Left ventricle myocardium inferior (tissue), 1 donor: ENCODE data around the gene GPC3. TPM values are rescaled to one million over a fixed set of nuclear protein-coding genes. Genes with fewer than 3 reads are reported as not detected.

Source experiments
- DNase-seq: peaks from one replicate; pipeline ENCODE4 v3.0.0-alpha.2; 2020
- H3K27ac ChIP-seq: fragments of 200-600 bp; replicated peaks from 2 replicates; pipeline ENCODE4 v1.8.0; 2021
- H3K27me3 ChIP-seq: fragments of 200-600 bp; 2 replicates; pipeline ENCODE4 v1.8.0; 2021; ENCODE audit warnings: low read depth
- H3K36me3 ChIP-seq: fragments of 200-600 bp; 2 replicates; pipeline ENCODE4 v1.8.0; 2021
- H3K4me1 ChIP-seq: fragments of 200-600 bp; 2 replicates; pipeline ENCODE4 v1.8.0; 2021
- H3K4me3 ChIP-seq: fragments of 200-600 bp; 2 replicates; pipeline ENCODE4 v1.8.0; 2021; ENCODE audit warnings: mild to moderate bottlenecking, moderate library complexity
- H3K9me3 ChIP-seq: fragments of 200-600 bp; replicated peaks from 2 replicates; pipeline ENCODE4 v1.8.0; 2021
- CTCF ChIP-seq: fragments of 200-600 bp; IDR thresholded peaks from 2 replicates; pipeline ENCODE4 v1.8.0; 2021; ENCODE audit warnings: antibody characterized with exemption, mild to moderate bottlenecking, borderline replicate concordance
- intact Hi-C: fragments of 100-400 bp; cut with micrococcal nuclease; formaldehyde crosslinking; loops from one replicate; pipeline ENCODE4 v1.11.0; 2022
- total RNA-seq: library from RNA; stranded (reverse); fragmentation: NEBNext Ultra II Directional; extraction: Animal tissue kit (Norgen Biotek cat#: 25700); gene quantifications from one replicate; pipeline ENCODE4 v1.2.1, GENCODE V29; 2021
- donor health status: DM: no; HTN: yes; CAD: no; lungs with severe emphysema.

Gene GPC3
- total RNA-seq, 1 donor from 2014 or later, result 5.4 TPM

GRCh38 chrX:133579631-133580030, 405.8 kb downstream of the GPC3 start:
- Histone ChIP-seq H3K27ac (no peak overlapping the region), H3K4me1 (no peaks in the 10 kb centered on the region), H3K27me3 (no peaks in the 10 kb centered on the region), H3K4me3 (no peak overlapping the region), H3K36me3 (no peaks in the 10 kb centered on the region), H3K9me3 (no peaks in the 10 kb centered on the region)
- no peak for TF ChIP-seq CTCF
- DNase-seq, result no peak
- intact Hi-C loops, result no loop called here

DNA sequence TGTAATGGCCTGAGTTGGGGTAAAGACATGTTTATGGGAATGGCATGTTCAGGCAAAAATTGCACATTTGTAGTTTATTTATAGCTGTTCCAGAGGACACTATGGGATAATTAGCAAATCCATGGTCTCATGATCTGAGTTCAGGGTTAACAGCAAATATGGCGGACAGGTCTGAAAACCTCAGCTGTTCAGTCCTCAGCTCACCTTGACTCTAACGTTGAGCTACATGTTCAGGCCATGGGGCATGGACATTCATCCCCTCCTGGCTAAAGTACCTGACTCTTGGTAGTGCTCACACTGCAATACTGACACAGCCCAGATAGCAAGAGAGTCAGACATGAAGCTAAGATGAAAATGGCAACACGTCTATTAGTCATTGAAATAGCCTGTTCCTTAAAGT, 408.5 kb downstream of the GPC3 start:
- intact Hi-C loops, result no loop called here
- no peak for TF ChIP-seq CTCF
- H3K4me1 ChIP-seq, result no peaks in the 10 kb centered on the region
- no peak overlapping the region for H3K4me3 ChIP-seq
- H3K27ac ChIP-seq, result no peak overlapping the region
- DNase-seq, result no peak
- peaks cover 9% of the 10 kb centered on the region for H3K9me3 ChIP-seq
- H3K36me3 ChIP-seq, result no peaks in the 10 kb centered on the region
- H3K27me3 ChIP-seq, result no peaks in the 10 kb centered on the region

DNA sequence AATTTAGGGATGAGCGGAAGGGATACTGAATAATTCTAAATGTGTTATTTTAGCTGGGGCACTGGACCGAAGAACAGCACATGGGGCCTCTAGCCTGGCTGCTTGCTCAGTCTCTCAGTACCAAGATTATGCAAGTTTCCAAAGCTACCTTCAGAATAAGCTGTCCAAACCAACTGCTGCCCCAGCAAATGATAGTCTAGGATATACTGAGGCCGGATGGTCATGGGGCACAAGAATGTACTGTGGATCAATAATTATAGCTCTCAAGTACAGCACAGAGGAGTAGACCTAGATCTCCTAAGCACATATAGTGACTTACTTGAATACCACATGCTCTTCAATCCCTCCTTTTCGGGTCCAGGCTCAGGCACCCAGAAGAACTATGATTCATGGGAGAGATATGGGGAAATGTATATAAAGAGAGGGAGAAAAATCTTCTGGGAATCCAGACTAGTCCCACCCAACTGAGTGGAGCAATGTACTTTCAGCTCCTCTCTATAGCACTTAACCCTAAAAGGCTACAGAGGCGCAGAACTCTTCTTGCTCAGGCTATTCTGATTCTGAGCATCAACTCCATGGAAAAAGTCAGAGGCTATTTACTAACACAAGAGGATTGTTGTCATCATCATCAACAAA, 409.8 kb downstream of the GPC3 start:
- no peaks in the 10 kb centered on the region for H3K4me1 ChIP-seq
- no peak overlapping the region for H3K4me3 ChIP-seq
- intact Hi-C loops, result no loop called here
- H3K36me3 ChIP-seq, result no peaks in the 10 kb centered on the region
- no peak overlapping the region for H3K27ac ChIP-seq
- H3K27me3 ChIP-seq, result no peaks in the 10 kb centered on the region
- no peak for DNase-seq
- TF ChIP-seq CTCF, result no peak
- peaks cover 9% of the 10 kb centered on the region for H3K9me3 ChIP-seq

- no peak overlapping the region for H3K4me3 ChIP-seq
- H3K9me3 ChIP-seq, result peaks cover 9% of the 10 kb centered on the region
- intact Hi-C loops, result no loop called here
- H3K27me3 ChIP-seq, result no peaks in the 10 kb centered on the region
- H3K27ac ChIP-seq, result no peak overlapping the region
- H3K36me3 ChIP-seq, result no peaks in the 10 kb centered on the region
- H3K4me1 ChIP-seq, result no peaks in the 10 kb centered on the region
- no peak for DNase-seq
- no peak for TF ChIP-seq CTCF
Observed at GRCh38 chrX:133574716-133575115, 410.7 kb downstream of the GPC3 start.

GRCh38 chrX:133570549-133570948, 414.8 kb downstream of the GPC3 start:
- Histone ChIP-seq H3K4me1 (no peaks in the 10 kb centered on the region), H3K4me3 (no peak overlapping the region), H3K27ac (no peak overlapping the region), H3K36me3 (no peaks in the 10 kb centered on the region), H3K27me3 (no peaks in the 10 kb centered on the region), H3K9me3 (peaks cover 9% of the 10 kb centered on the region)
- intact Hi-C loops, result no loop called here
- TF ChIP-seq CTCF, result no peak
- no peak for DNase-seq
